ENCODE measurements around the gene TFPI2. TPM values are rescaled to one million over a fixed set of nuclear protein-coding genes. Genes with fewer than 3 reads are reported as not detected.

TFPI2 gene
- total and polyA plus RNA-seq, 2 of the 4 experiments (the other 2 are of a cell fraction): 48.9 to 99.0 TPM

DNA sequence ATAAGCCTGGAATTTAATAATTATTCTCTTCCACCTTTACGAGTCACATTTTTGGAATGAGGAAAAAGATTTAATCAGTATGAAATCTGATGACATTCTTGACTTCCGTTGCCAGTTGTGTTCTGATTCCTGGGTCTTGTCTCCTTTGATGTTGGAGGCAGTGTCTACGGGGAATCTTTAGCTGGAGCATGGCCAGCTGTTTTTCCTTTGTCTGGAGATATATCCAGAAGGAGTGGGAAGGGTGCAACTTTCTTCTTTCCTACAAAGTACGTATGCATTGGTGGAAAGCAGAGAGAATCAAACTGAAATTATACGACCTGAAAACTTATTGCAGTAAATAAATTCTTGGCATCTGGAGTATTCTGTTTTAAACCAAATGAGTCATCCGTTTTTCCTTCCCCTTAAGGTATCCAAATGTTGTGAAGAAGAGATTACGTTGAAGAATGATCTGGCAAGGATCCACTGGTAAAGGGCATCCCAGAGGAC is 24.1 kb upstream of the TFPI2 start:
- ChIA-PET CTCF (no interaction called here), POLR2A (ENCODE audit: unreplicated experiment) (interaction anchor here (0.6 kb wide), 1 partner anchor 70 kb away, joined by 5 read pairs; no protein-coding TSS in a partner anchor)
- Histone ChIP-seq H3K27ac (ENCODE audit: insufficient read depth, low read length) (no peak overlapping the region), H2BK5ac (ENCODE audit: low read depth, low read length, poor library complexity, severe bottlenecking) (no peak overlapping the region), H3K4me2 (ENCODE audit: low read depth, low read length) (peak overlapping the region; percentile 56; the same call in 1 of the 2 replicates), H3K18ac (ENCODE audit: low read depth, low read length) (peak overlapping the region; percentile 63), H2AK5ac (ENCODE audit: low read depth, low read length) (no peak overlapping the region), H3K14ac (replicated peaks; ENCODE audit: low read depth, low read length) (no peak overlapping the region), H4K8ac (ENCODE audit: low read depth in 2 of 2, low read length in 2 of 2) (no peak overlapping the region; a peak in 1 of 4 replicates), H3K27me3 (ENCODE audit: control insufficient read depth, insufficient read depth, low read length) (no peaks in the 10 kb centered on the region), H4K91ac (ENCODE audit: insufficient read depth, low read depth, low read length) (0 out of 2 replicates have a peak overlapping the region, but pooled peaks have one; percentile 19), H3K4me1 (ENCODE audit: control insufficient read depth, insufficient read depth, low read length) (peaks cover 7% of the 10 kb centered on the region), H2AFZ (replicated peaks; ENCODE audit: low read length, poor library complexity) (no peak overlapping the region), H3K23ac (ENCODE audit: low read depth, low read length) (no peak overlapping the region), H4K5ac (ENCODE audit: low read depth, low read length) (no peak overlapping the region; the same call in 1 of the 2 replicates), H2BK120ac (ENCODE audit: low read depth, low read length) (no peak overlapping the region), H3K79me1 (ENCODE audit: low read depth in 1 of 2, low read length in 2 of 2) (no peaks in the 10 kb centered on the region), H2BK15ac (ENCODE audit: low read depth, low read length) (no peak overlapping the region; the same call in 2 of the 3 replicates), H3K9me1 (ENCODE audit: insufficient read depth, low read length) (0 out of 2 replicates have a peak, but pooled peaks cover 3% of the 10 kb centered on the region), H3K56ac (ENCODE audit: extremely low read depth, insufficient read depth, low read length) (no peak overlapping the region), H3K9ac (ENCODE audit: low read depth, low read length) (no peak overlapping the region), H2BK20ac (ENCODE audit: low read depth, low read length) (peak overlapping the region; percentile 54; the same call in 1 of the 2 replicates), H3K9me3 (ENCODE audit: control insufficient read depth, insufficient read depth, low read length) (no peaks in the 10 kb centered on the region), H3K4me3 (ENCODE audit: insufficient read depth, low read depth, low read length) (no peak overlapping the region), H4K20me1 (ENCODE audit: insufficient read depth, low read length) (no peaks in the 10 kb centered on the region), H2AK9ac (replicated peaks; ENCODE audit: low read depth, low read length, poor library complexity) (no peak overlapping the region), H3K4ac (ENCODE audit: low read depth, low read length) (no peak overlapping the region), H3K36me3 (ENCODE audit: control insufficient read depth, insufficient read depth, low read length) (no peaks in the 10 kb centered on the region)
- TF ChIP-seq MXI1 (IDR thresholded peaks at IDR 0.05; ENCODE audit: borderline replicate concordance, low read depth, low read length) (no peak), BHLHE40 (IDR thresholded peaks at IDR 0.05; ENCODE audit: low read depth, low read length) (no peak), NFE2L2 (IDR thresholded peaks at IDR 0.05; ENCODE audit: low read depth, low read length) (no peak), ELK1 (IDR thresholded peaks at IDR 0.05; ENCODE audit: borderline replicate concordance, low read depth, low read length) (no peak), POLR2A (IDR thresholded peaks at IDR 0.05; ENCODE audit: low read depth, low read length) (no peak), RFX5 (IDR thresholded peaks at IDR 0.05; ENCODE audit: low read depth, low read length) (no peak), FOS (IDR thresholded peaks at IDR 0.05; ENCODE audit: low read depth, low read length) (no peak), CHD1 (IDR thresholded peaks at IDR 0.05; ENCODE audit: low read depth, low read length) (no peak), CEBPB (IDR thresholded peaks at IDR 0.05; ENCODE audit: low read depth, low read length) (no peak), RAD21 (IDR thresholded peaks at IDR 0.05; ENCODE audit: low read length) (no peak), MAZ (IDR thresholded peaks at IDR 0.05; ENCODE audit: borderline replicate concordance, low read depth, low read length) (no peak), MAFK (IDR thresholded peaks at IDR 0.05; ENCODE audit: low read depth, low read length) (no peak), SMC3 (IDR thresholded peaks at IDR 0.05; ENCODE audit: low read depth, low read length) (no peak)
- TF ChIP-seq, protein P1, sequence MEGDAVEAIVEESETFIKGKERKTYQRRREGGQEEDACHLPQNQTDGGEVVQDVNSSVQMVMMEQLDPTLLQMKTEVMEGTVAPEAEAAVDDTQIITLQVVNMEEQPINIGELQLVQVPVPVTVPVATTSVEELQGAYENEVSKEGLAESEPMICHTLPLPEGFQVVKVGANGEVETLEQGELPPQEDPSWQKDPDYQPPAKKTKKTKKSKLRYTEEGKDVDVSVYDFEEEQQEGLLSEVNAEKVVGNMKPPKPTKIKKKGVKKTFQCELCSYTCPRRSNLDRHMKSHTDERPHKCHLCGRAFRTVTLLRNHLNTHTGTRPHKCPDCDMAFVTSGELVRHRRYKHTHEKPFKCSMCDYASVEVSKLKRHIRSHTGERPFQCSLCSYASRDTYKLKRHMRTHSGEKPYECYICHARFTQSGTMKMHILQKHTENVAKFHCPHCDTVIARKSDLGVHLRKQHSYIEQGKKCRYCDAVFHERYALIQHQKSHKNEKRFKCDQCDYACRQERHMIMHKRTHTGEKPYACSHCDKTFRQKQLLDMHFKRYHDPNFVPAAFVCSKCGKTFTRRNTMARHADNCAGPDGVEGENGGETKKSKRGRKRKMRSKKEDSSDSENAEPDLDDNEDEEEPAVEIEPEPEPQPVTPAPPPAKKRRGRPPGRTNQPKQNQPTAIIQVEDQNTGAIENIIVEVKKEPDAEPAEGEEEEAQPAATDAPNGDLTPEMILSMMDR (conservative IDR thresholded peaks at IDR 0.05; ENCODE audit: low read depth, low read length): no peak
- TF ChIP-seq, protein P2, sequence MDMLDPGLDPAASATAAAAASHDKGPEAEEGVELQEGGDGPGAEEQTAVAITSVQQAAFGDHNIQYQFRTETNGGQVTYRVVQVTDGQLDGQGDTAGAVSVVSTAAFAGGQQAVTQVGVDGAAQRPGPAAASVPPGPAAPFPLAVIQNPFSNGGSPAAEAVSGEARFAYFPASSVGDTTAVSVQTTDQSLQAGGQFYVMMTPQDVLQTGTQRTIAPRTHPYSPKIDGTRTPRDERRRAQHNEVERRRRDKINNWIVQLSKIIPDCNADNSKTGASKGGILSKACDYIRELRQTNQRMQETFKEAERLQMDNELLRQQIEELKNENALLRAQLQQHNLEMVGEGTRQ (IDR thresholded peaks at IDR 0.05; ENCODE audit: low read depth, low read length): no peak
- in situ Hi-C loops (cut with MboI; ENCODE audit: low sequenced_read_pairs): loop anchor here (25.0 kb wide), 1 partner anchor 523 kb away; no protein-coding TSS in a partner anchor
- intact Hi-C loops (cut with micrococcal nuclease): no loop called here
- dilution Hi-C loops (cut with HindIII; ENCODE audit: low sequenced_read_pairs, unreplicated experiment): no loop called here
- no TSS peak for BruUV-seq (replicated peaks)
- DNase-seq (peak; percentile 71), ATAC-seq (ENCODE audit: low read depth) (peak; percentile 32; the same call in 1 of the 2 replicates)
- WGBS, 2 experiments (ENCODE audit: extremely low coverage in 2 of 2, insufficient read length in 1 of 2): no CpG with 5 or more reads among the region's 7 CpGs
